Inferior parietal cortex (tissue), 1 donor: Measurements from ENCODE around the gene CLCF1.

Experiments
- DNase-seq: peaks from one replicate; pipeline ENCODE4 v3.0.0-alpha.2; 2016; ENCODE audit errors: extremely low spot score

CLCF1 gene

DNA sequence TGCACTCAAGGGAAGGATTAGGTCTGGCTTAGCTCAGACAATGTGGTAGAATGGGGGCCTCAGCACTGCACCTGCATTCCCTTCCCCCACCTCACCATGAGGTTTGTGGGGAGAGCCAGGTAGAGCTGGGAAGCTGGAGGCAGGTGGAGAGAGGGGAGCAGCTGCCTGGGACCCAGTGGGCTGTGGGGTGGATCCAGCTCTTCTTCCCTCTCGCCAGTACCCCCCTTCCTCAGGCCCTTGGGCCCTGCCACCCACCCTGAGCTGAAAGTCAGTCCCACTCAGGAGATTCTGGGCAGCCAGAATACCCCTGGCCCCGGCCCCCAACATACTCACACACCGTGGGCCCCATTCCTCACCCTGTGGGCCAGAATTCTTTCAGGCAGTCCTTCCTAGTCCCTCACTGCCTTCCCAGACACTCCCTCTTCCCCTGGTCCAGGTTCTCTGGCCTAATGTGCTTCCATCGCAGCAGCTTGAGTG lies 17.0 kb downstream of the CLCF1 start:
- no peak for DNase-seq

GRCh38 chr11:67355794-67356386 lies 17.5 kb downstream of the CLCF1 start:
- no peak for DNase-seq

GRCh38 chr11:67355023-67355793 lies 18.2 kb downstream of the CLCF1 start:
- no peak for DNase-seq

DNA sequence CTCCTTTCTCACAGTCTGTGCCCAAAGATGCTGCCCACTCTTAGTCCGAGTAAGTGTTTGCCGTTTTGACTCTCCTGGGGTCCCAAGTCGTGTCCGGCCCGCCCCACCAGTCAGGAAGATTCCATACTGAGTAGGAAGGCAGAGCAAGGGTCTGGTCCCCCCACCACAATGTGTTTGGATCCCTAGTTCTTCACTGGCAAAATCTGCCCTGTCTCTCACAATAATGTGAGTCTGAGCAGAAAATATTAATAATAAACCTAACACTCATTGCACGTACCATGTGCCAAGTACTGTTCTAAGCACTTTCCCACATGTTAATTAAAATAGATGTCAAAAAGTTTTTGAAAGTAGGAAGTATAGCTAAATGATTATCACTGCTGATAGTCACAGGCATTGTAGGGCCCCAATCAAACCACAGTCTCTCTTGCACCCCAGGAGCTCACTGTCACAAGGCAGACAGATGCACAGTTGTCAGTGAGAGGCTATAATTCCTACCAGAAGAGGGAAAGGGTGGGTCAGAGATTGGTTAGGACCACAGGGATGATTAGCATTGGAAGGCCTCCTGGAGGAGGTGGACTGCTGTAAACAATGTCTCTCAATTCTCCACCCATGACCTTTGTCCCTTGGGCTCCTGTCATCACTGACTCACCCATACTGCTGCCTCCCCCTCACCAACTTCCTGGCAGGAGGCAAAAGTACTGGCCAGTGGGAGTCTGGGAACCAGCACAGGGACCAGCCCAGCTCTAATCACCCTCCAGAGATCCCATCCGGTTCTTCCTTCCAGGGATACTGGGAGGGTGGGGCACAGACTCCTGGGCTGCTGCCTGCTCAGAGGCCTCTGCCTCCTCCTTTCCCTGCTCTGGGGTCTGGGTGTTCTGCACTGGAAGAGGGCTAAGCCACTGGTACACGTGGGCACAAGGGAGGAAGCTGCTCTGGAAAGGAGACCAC lies 19.0 kb downstream of the CLCF1 start:
- no peak for DNase-seq

DNA sequence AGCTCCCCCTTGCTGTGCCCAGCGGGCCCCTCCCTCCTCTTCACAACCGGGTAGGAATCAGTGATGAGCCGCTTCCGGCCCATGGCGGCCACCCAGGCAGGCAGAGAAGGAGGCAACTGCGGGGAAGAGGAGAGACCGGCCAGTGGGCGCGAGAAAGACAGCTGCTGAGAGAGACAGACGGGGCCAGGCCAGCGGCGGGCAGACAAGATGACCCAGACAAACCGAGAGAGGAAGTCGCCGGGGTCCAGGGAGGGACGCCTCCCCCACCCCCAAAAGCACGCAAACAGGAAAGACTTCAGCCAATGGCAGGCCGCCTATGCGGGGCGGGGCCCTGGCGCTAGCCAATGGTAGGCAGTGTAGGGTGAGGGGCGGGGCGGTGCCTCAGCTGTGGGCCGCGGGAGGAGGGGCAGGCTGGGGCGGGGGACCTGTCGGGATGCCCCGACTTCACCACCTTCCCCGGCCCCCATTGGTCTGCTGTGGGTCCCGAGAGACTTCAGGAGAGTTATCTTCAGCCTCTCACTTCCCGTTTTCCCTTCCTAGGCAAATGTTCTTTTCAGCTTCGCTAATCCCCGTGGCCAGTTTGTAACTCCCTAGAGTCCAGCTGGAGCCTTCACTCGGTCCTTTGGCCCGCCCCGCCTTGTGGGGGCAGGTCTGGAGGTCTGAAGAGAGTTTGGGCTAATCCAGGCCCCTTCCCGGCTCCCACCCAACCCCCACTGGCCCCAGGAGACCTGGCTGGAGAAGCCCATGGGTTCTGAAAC lies 19.9 kb downstream of the CLCF1 start, which contains the start of gene POLD4:
TSS of gene POLD4 (minus strand) at position 230 of the 758 bp plus-strand sequence. CDS start at position 83, 147 bp downstream.
- DNase-seq: peak; percentile 90

- no peak for DNase-seq
These were observed 20.7 kb downstream of the CLCF1 start for GRCh38 chr11:67352546-67353316.

- DNase-seq: peak; percentile 78
These were observed 22.0 kb downstream of the CLCF1 start for GRCh38 chr11:67351275-67352005.

DNA sequence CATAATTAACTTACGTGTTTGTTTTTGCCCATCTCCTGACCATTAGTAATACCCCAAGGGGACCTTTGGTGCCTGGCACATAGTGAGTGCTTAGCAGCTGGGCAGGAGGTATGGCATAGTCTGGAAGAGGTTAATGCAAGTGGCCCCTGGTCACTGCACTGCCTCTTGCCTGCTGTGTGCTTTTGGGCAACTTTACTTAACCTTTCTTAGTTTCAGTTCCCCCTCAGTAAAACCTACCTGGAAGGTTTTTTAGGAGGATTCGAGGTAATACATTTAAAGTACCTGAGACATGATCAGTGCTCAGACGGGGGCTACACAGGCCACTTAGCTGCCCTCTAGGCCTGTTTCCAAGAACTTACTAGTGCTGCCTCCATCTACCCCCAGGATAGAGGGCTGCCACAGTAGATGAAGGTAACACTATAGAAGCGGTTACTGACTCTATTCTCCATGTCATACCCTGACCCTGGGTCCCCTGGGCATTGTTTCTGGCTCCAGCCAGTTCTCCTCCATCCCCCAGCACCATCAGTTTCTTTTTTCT lies 23.4 kb downstream of the CLCF1 start:
- no peak for DNase-seq

DNA sequence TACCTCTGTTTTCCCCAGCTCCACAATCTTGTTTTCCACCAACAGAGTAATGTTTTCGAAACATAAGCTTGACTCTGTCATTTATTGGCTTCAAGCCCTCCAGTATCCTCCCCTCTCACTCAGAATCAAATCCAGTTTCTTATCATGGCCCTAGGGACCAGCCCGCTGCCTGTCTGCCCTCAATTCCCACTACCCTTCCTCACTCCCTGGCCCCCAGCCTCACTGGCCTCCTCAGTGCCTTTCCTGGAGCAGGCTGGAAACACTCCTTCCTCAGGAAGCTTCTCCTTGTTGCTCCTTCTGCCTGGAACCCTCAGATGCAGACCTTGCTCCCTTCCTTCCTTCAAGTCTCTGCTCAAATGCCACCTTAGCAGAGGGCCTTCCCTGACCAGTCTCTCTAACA lies 23.9 kb downstream of the CLCF1 start:
- no peak for DNase-seq

- DNase-seq: no peak
These were observed 24.4 kb downstream of the CLCF1 start for GRCh38 chr11:67349036-67349435.

DNA sequence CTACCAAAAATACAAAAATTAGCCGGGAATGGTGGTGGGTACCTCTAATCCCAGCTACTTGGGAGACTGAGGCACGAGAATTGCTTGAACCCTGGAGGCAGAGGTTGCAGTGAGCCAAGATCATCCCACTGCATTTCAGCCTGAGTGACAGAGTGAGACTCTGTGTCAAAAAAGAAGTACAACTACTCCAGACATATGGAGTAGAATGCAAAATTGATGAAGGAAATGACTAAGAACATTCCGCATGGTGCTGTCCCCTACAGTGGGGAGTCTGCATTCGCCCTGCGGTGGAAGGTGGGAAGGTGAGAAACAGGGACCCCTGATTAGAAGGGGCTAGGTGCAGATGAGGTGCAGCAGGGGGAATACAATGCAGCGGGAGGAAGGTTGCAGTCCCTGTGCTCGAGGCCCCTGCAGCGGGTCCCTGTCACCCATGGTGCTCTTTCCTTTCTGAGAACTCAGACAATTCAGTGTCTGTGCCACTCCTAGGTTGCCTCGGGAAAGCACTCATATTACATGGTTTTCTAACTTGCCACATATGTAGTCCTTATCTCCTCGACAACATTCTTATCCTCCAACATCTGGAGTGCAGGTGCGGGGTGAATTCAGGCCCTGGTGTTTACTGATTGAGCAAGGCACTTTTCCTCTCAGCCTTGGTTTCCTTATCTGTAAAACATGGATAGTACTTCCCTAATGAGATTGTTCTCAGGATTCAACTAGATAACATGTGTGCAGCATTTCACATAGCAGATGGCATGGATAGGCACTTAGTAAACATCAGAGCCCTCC lies 25.2 kb downstream of the CLCF1 start:
- no peak for DNase-seq

DNA sequence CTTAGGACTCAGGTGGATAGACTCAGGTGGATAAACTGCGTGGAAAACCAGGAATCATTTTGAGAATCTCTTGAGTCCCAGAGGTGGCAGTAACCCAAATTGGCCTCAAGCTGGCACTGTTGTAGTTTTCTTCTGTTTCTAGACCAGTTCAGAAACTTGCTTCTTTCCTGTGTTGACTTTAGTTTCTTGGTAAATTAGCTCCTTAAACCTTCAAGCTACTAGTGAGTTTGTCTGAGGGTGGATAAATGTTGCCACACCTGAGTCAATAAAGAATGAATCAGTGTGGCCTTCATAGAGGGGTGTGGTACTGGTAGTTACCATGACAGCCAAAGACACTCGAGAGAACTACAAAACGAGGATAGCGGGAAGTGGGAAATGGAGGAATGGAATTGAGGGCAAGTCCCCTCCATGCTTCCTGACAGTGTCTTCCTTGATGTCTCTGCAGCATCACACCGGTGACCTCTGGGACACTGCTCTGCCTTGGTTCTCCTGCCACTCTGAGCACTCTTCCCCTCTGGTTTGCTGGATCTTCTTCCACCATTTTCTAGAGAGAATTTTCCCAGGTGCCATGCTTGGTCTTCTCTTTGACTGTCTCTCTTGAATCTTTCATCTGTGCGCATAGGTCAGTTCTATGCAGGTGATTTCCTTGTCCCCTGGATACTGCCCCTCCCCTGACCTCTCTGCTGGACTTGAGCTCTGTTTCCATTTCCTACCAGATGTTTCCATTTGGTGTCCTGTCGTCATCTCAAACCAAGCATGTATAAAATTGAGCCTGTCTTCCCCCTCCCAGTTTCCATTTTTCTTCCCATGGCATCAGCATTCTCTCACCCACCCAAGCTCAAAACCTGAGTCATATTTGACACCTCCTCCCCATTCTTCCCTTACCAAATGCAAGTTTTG lies 27.2 kb downstream of the CLCF1 start:
- no peak for DNase-seq

- no peak for DNase-seq
These were observed 28.0 kb downstream of the CLCF1 start for GRCh38 chr11:67345247-67345919.

DNA sequence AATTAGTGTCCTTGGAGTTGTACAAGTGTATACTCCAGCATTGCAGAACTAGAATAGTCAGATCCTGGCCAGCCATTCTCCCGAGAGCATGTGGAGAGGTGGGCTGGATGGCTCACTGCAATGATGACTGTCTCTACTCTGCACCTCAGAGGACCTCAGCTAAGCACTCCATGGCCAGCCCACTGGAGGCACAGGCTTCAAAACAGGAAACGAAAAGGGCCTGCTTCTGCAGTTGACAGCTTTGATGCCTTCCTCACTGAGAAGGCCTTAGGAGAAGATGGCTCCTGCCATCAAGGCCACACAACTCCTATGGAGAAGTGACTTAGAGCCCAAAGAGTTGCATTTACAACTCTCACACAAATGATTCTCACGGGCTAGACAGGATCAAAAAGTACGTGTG lies 29.1 kb downstream of the CLCF1 start:
- DNase-seq: no peak

- DNase-seq: no peak
These were observed 36.1 kb downstream of the CLCF1 start for GRCh38 chr11:67337257-67337656.

GRCh38 chr11:67332081-67332691 lies 41.2 kb downstream of the CLCF1 start:
- DNase-seq: no peak

DNA sequence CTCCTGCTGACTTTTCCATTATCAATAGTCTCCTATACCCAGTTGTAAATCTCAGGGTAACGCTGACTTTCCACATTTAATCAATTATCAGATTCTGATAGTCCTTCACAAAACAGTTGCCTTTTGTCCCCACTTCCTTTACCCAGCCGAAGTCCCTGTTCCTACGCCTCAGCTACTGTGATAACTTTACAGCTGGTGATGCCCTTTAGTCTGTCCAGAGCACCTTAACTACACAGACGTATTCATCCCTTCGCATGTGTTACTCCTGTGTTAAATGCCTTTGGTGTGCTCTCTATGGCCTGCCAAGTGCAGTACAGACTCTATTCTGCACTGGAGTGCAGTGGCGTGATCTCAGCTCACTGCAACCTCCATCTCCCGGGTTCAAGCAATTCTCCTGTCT lies 49.9 kb downstream of the CLCF1 start:
- no peak for DNase-seq
